ENCODE measurements around the gene DLGAP1.
A peak's percentile ranks its signal among the peaks of the same experiment; 100 is the strongest.

DLGAP1 gene

DNA sequence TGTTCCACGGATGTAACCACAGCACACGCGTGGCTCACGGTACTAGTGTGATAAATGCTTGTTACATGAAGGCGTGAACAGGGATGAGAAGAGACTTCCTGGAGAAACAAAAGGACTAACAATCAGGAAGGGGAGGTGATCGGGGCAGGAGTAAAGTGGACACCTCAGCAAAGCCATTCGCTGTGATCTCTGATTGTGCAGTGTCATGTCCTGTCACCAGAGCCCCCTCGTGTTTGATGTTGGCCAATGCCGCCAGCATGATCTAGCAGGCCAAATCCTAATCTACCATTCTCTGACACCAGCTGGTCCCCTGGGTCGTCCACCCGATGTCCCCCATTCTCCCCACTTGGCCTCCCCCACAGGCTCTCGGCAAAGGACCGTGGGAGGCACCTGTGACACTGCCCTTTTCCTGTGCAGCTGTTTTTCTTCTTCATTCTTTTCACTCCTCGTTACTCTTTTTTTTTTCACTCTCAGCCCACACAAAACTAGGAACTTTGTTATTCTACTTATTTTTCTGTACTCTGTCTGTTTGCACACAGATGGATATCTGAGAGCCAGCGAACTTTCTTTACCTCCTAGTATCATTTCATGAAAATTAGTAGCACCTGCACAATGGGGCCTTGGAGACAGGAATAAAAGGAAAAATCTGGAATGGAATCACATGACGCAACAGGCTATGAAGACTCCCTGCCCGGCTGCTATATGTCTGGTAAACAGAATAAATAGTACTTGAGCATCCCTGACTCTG lies 858.3 kb downstream of the DLGAP1 start:
- TF ChIP-seq, protein P1, sequence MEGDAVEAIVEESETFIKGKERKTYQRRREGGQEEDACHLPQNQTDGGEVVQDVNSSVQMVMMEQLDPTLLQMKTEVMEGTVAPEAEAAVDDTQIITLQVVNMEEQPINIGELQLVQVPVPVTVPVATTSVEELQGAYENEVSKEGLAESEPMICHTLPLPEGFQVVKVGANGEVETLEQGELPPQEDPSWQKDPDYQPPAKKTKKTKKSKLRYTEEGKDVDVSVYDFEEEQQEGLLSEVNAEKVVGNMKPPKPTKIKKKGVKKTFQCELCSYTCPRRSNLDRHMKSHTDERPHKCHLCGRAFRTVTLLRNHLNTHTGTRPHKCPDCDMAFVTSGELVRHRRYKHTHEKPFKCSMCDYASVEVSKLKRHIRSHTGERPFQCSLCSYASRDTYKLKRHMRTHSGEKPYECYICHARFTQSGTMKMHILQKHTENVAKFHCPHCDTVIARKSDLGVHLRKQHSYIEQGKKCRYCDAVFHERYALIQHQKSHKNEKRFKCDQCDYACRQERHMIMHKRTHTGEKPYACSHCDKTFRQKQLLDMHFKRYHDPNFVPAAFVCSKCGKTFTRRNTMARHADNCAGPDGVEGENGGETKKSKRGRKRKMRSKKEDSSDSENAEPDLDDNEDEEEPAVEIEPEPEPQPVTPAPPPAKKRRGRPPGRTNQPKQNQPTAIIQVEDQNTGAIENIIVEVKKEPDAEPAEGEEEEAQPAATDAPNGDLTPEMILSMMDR (IDR thresholded peaks at IDR 0.05; ENCODE audit: borderline replicate concordance, insufficient read depth, low read depth, low read length), result peak; percentile 63
- no peak overlapping the region for H3K4me3 ChIP-seq (ENCODE audit: low read depth, low read length)

- no peak overlapping the region for H3K4me3 ChIP-seq (ENCODE audit: low read depth, low read length)
- TF ChIP-seq, protein P1 (IDR thresholded peaks at IDR 0.05; ENCODE audit: borderline replicate concordance, insufficient read depth, low read depth, low read length), result no peak
Observed at GRCh38 chr18:3596324-3596636, 858.8 kb downstream of the DLGAP1 start.

DNA sequence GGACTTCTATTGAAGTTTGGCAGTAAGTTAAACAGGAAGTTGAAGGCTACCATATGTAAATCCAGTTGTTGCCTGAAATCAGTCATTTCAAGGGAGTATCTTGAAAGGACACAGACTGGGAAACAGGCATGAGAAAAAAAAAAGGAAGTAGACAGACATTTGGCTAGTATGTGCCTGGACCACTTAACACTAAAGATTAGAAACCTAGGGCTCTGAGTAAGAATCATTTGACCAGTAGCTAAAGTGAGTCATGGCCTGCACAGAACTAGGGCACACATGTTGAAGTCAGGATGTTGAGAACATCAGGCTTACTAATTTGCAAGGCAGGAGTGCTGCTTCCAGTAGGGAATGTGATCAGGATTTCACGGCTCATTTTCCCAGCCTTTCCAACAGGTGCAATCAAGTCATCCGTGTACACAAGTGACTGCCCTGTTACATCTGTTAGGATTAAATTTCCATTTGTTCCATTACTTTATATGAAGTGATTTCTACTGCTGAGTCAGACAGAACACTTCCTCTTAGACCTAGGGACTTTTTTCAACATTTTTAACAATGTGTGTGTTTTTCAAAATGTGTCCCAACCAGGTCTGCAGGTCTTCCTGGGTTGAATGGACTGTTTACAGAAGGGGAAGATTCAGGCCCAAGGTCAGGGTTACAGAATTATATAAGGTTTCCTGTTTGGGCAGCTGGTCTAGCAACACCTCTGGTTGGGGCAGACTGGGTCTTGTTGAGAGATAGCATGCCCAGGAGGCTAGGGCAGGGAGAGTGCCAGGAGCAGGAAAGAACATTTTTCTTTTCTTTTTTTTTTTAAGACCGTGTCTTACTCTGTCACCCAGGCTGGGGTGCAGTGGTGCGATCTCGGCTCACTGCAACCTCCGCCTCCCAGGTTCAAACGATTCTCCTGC lies 859.5 kb downstream of the DLGAP1 start:
- TF ChIP-seq, protein P1 (IDR thresholded peaks at IDR 0.05; ENCODE audit: borderline replicate concordance, insufficient read depth, low read depth, low read length), result no peak
- no peak overlapping the region for H3K4me3 ChIP-seq (ENCODE audit: low read depth, low read length)

DNA sequence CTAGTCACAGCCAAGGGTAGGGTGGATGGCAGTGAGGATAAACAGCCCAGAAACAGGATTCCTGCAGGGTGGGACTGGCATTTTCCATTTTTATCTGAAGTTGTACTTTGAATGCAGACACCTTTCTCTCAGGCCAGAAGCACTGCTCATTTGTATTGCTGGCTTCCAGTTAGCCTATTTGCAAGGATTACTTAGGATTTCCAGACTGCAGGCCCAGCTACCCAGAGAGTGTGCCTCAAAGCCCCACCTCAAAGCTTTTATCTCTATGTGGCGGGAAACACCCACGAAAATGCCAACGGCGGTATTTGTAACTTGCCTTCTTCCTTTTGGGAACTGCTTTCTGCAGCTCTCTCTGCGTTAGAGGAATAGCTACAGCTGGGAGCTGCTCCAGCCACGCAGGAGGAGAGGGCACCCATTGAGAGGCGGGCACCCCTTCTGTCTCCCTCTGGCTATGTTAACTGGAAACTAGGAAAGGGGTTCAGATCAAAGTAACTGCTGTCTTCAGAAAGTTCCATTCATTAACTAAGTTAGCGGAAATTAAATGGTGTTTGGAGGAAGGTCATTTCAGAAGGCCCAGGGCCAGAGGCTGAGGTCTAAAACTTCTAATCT lies 860.2 kb downstream of the DLGAP1 start:
- TF ChIP-seq, protein P1 (IDR thresholded peaks at IDR 0.05; ENCODE audit: borderline replicate concordance, insufficient read depth, low read depth, low read length), result no peak
- H3K4me3 ChIP-seq (ENCODE audit: low read depth, low read length), result peak overlapping the region; percentile 22

- TF ChIP-seq, protein P1 (IDR thresholded peaks at IDR 0.05; ENCODE audit: borderline replicate concordance, insufficient read depth, low read depth, low read length), result peak; percentile 85
- peak overlapping the region; percentile 36 for H3K4me3 ChIP-seq (ENCODE audit: low read depth, low read length)
Observed at GRCh38 chr18:3593904-3594759, 861.0 kb downstream of the DLGAP1 start.

GRCh38 chr18:3593381-3593903 lies 861.7 kb downstream of the DLGAP1 start:
- H3K4me3 ChIP-seq (ENCODE audit: low read depth, low read length), result no peak overlapping the region
- TF ChIP-seq, protein P1 (IDR thresholded peaks at IDR 0.05; ENCODE audit: borderline replicate concordance, insufficient read depth, low read depth, low read length), result no peak

All from GM12875 (cell line).